ENCODE results near the gene FRAT2. TPM values are rescaled to one million over a fixed set of nuclear protein-coding genes. Genes with fewer than 3 reads are reported as not detected.
A peak's percentile ranks its signal among the peaks of the same experiment; 100 is the strongest.

FRAT2 gene
- total and polyA plus RNA-seq, 10 of the 15 experiments (the other 5 are each of a cell fraction or from before 2014, with no cell fraction given), result 0.69 to 5.9 (median 3.8) TPM

GRCh38 chr10:97292097-97292861 is 42.2 kb downstream of the FRAT2 start, which contains the start of gene ARHGAP19 (continued):
- 0 out of 2 replicates have a peak, but pooled peaks have one; percentile 59 for TF ChIP-seq RCOR1 (conservative IDR thresholded peaks at IDR 0.05; ENCODE audit: low read depth, low read length)
- no peak for TF ChIP-seq JUND (IDR thresholded peaks at IDR 0.05; ENCODE audit: low read depth, low read length)
- no peak for TF ChIP-seq CBFB (IDR thresholded peaks at IDR 0.05; ENCODE audit: low read depth)
- no peak; the same call in 1 of the 2 replicates for TF ChIP-seq EED (IDR thresholded peaks at IDR 0.05; ENCODE audit: low read depth)
- TF ChIP-seq ZBTB4 (CRISPR knock-in tag; IDR thresholded peaks at IDR 0.05), result no peak
- no peak for TF ChIP-seq USF2 (IDR thresholded peaks at IDR 0.05; ENCODE audit: borderline replicate concordance, low read depth, low read length)
- peak; percentile 86 for TF ChIP-seq POLR2A (IDR thresholded peaks at IDR 0.05; ENCODE audit: low read depth, low read length)
- TF ChIP-seq ZNF207 (IDR thresholded peaks at IDR 0.05; ENCODE audit: borderline replicate concordance), result no peak
- peak; percentile 63 for TF ChIP-seq CREM (IDR thresholded peaks at IDR 0.05; ENCODE audit: low read depth)
- TF ChIP-seq FOS (IDR thresholded peaks at IDR 0.05; ENCODE audit: borderline replicate concordance, extremely low read depth, insufficient read length), result peak; percentile 91
- no peak for TF ChIP-seq TBL1XR1 (IDR thresholded peaks at IDR 0.05; ENCODE audit: low read depth, low read length)
- peak; percentile 35; the same call in 1 of the 2 replicates for TF ChIP-seq SPI1 (IDR thresholded peaks at IDR 0.05; ENCODE audit: borderline replicate concordance, insufficient read depth, low read depth, low read length)
- TF ChIP-seq CBX3 (IDR thresholded peaks at IDR 0.05; ENCODE audit: borderline replicate concordance, low read depth), result no peak
- no peak for TF ChIP-seq NRF1 (conservative IDR thresholded peaks at IDR 0.05; ENCODE audit: low read depth, low read length)
- TF ChIP-seq HCFC1 (IDR thresholded peaks at IDR 0.05; ENCODE audit: low read length), result peak; percentile 90
- TF ChIP-seq ZNF622 (IDR thresholded peaks at IDR 0.05), result no peak
- TF ChIP-seq NFYB (IDR thresholded peaks at IDR 0.05; ENCODE audit: insufficient read depth, low read depth, low read length), result peak; percentile 99
- no peak for TF ChIP-seq E2F8 (IDR thresholded peaks at IDR 0.05; ENCODE audit: low read depth, partially characterized antibody)
- TF ChIP-seq PAX5 (IDR thresholded peaks at IDR 0.05; ENCODE audit: borderline replicate concordance, low read depth, low read length), result no peak
- TF ChIP-seq RFX5 (IDR thresholded peaks at IDR 0.05; ENCODE audit: low read depth, low read length), result peak; percentile 80
- TF ChIP-seq SP1 (IDR thresholded peaks at IDR 0.05; ENCODE audit: low read depth, low read length), result peak; percentile 96
- peak; percentile 28 for TF ChIP-seq RELA (IDR thresholded peaks at IDR 0.05; ENCODE audit: borderline replicate concordance, partially characterized antibody)
- no peak for TF ChIP-seq CEBPB (IDR thresholded peaks at IDR 0.05; ENCODE audit: borderline replicate concordance in 1 of 2, low read depth in 2 of 2, low read length in 2 of 2)
